CD8-positive, alpha-beta memory T cell (primary cell): ENCODE data around the gene MEI1. TPM values are rescaled to one million over a fixed set of nuclear protein-coding genes. Genes with fewer than 3 reads are reported as not detected.

ENCODE experiments used
- CTCF ChIA-PET: fragments of 350-600 bp; sonication (Branson Sonifier 250); formaldehyde crosslinking; loops from one replicate; lab custom pipeline; 2021; ENCODE audit warnings: antibody characterized with exemption; lab: Charles Lee
- POLR2A ChIA-PET: fragments of 350-600 bp; sonication (Branson Sonifier 250); formaldehyde crosslinking; loops from one replicate; lab custom pipeline; 2021; ENCODE audit warnings: antibody characterized with exemption; lab: Charles Lee
- DNase-seq, 5 donors: peaks; one replicate each; pipeline versions ENCODE4 v3.0.0 to v3.0.0-alpha.2; 2020 to 2022; ENCODE audit warnings: mixed read lengths in 1 of 5
- H3K27ac ChIP-seq: one replicate; pipeline ENCODE4 v1.7.0; 2013; ENCODE audit warnings: low read depth, mild to moderate bottlenecking, low read length, moderate library complexity
- H3K27me3 ChIP-seq: 2 replicates; pipeline ENCODE4 v1.7.0; 2013; ENCODE audit warnings: low read length, mild to moderate bottlenecking; ENCODE audit not compliant: insufficient read depth, poor library complexity, severe bottlenecking
- H3K36me3 ChIP-seq: 2 replicates; pipeline ENCODE4 v1.7.0; 2013; ENCODE audit warnings: mild to moderate bottlenecking, low read length, moderate library complexity; ENCODE audit not compliant: insufficient read depth
- H3K4me1 ChIP-seq: 2 replicates; pipeline ENCODE4 v1.7.0; 2013; ENCODE audit warnings: mild to moderate bottlenecking, low read length, moderate library complexity; ENCODE audit not compliant: insufficient read depth
- H3K4me3 ChIP-seq: 2 replicates; pipeline ENCODE4 v1.7.0; 2013; ENCODE audit warnings: mild to moderate bottlenecking, low read length
- H3K9me3 ChIP-seq: 2 replicates; pipeline ENCODE4 v1.7.0; 2013; ENCODE audit warnings: mild to moderate bottlenecking, low read length
- H3K27ac Mint-ChIP-seq, 8 donors: one replicate each; pipeline ENCODE4 v1.8.0; 2020 to 2021; ENCODE audit warnings: mixed read lengths in 8 of 8, mild to moderate bottlenecking in 6 of 8, inconsistent platforms in 3 of 8, moderate library complexity in 3 of 8
- H3K27me3 Mint-ChIP-seq, 2 donors: one replicate each; pipeline ENCODE4 v1.8.0; 2020 to 2021; ENCODE audit warnings: mixed read lengths in 2 of 2, mild to moderate bottlenecking in 1 of 2, moderate library complexity in 1 of 2
- H3K36me3 Mint-ChIP-seq, 3 donors: one replicate each; pipeline ENCODE4 v1.8.0; 2020 to 2021; ENCODE audit warnings: mixed read lengths in 3 of 3, inconsistent platforms in 1 of 3, mild to moderate bottlenecking in 1 of 3
- H3K4me1 Mint-ChIP-seq, 3 donors: one replicate each; pipeline ENCODE4 v1.8.0; 2020 to 2021; ENCODE audit warnings: mixed read lengths in 3 of 3, inconsistent platforms in 1 of 3, mild to moderate bottlenecking in 1 of 3
- H3K4me3 Mint-ChIP-seq, 7 donors: one replicate each; pipeline ENCODE4 v1.8.0; 2020 to 2021; ENCODE audit warnings: mixed read lengths in 7 of 7, mild to moderate bottlenecking in 6 of 7, moderate library complexity in 4 of 7, inconsistent platforms in 2 of 7
- H3K9me3 Mint-ChIP-seq, 5 donors: one replicate each; pipeline ENCODE4 v1.8.0; 2020 to 2022; ENCODE audit warnings: mixed read lengths in 5 of 5, mild to moderate bottlenecking in 3 of 5, moderate library complexity in 2 of 5, inconsistent platforms in 1 of 5
- polyA plus RNA-seq: library from polyadenylated mRNA; unstranded; fragments of 300-500 nt; fragmentation: Illumina TruSeq; gene quantifications from one replicate; pipeline ENCODE4 v1.2.3, GENCODE V29; 2021
- total RNA-seq, 2 experiments: library from RNA; stranded (reverse); gene quantifications; one replicate each; pipeline ENCODE4 v1.2.3, GENCODE V29; 2021

MEI1 gene
- total and polyA plus RNA-seq, 3 experiments from 2014 or later = 33.9 to 150 (median 36.3) TPM

DNA sequence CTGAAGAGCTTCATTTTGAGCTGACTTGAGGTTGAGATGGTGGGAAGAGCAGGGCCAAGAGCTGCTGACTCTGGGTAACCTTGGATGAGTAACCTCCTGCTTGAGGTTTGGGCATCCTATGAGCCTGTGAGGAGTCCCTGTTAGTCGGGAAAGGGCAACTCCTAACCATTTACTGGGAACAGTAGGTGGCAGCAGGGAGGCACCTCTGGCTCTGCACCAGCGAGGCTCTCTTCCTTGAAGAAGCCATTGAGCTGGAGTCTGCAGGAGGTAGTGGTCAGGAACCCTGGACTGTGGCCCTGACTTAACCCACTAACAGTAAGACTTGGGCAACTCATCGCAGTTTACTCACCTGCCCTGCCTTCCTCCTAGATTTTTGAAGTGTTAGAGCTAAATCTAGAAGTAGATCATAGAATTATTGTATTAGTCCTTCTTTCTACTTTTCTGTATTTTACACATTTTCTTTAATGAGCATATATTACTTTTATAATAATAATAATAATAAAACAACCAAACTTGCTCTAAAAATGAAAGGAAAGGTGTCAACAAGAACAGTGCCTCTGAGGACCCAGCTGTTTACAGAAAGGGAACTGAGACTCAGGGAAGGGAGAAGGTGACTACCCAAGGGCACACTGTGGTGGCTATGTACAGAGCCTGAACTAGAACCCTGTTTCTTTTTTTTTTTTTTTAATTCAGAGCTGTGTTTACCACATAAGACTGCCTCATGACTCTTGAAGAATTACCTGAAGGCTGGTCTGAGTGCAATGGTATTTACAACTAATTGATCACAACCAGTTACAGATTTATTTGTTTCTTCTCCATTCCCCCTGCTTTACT lies 47.5 kb downstream of the MEI1 start:
- no peak overlapping the region for H3K4me3 ChIP-seq
- no peaks in the 10 kb centered on the region for H3K4me1 ChIP-seq
- H3K27ac ChIP-seq = no peak overlapping the region
- CTCF ChIA-PET = interaction anchor here (0.5 to 2.8 kb wide), 36 partner anchors 11 to 303 kb away, joined by 3 to 32 read pairs (median 4); partner anchors contain the start of genes CCDC134, CENPM and SREBF2
- DNase-seq = peak; percentile 26 to 70 (median 40)
- POLR2A ChIA-PET = interaction anchor here (0.6 to 1.2 kb wide), 3 partner anchors 34 to 194 kb away, joined by 3 to 12 read pairs (median 6); partner anchors contain the start of gene CCDC134
- H3K9me3 ChIP-seq = no peaks in the 10 kb centered on the region
- no peaks in the 10 kb centered on the region for H3K36me3 Mint-ChIP-seq
- peaks cover 0 to 4% (median 3%) of the 10 kb centered on the region in 3 donors for H3K4me1 Mint-ChIP-seq
- H3K36me3 ChIP-seq = no peaks in the 10 kb centered on the region
- H3K27me3 ChIP-seq = no peaks in the 10 kb centered on the region
- H3K27ac Mint-ChIP-seq = peak overlapping the region in 3 of 8 donors; percentile 26 to 38 (median 38)
- no peak overlapping the region for H3K4me3 Mint-ChIP-seq
- H3K9me3 Mint-ChIP-seq = no peaks in the 10 kb centered on the region
- peaks cover 3 to 28% of the 10 kb centered on the region in 2 donors for H3K27me3 Mint-ChIP-seq

DNA sequence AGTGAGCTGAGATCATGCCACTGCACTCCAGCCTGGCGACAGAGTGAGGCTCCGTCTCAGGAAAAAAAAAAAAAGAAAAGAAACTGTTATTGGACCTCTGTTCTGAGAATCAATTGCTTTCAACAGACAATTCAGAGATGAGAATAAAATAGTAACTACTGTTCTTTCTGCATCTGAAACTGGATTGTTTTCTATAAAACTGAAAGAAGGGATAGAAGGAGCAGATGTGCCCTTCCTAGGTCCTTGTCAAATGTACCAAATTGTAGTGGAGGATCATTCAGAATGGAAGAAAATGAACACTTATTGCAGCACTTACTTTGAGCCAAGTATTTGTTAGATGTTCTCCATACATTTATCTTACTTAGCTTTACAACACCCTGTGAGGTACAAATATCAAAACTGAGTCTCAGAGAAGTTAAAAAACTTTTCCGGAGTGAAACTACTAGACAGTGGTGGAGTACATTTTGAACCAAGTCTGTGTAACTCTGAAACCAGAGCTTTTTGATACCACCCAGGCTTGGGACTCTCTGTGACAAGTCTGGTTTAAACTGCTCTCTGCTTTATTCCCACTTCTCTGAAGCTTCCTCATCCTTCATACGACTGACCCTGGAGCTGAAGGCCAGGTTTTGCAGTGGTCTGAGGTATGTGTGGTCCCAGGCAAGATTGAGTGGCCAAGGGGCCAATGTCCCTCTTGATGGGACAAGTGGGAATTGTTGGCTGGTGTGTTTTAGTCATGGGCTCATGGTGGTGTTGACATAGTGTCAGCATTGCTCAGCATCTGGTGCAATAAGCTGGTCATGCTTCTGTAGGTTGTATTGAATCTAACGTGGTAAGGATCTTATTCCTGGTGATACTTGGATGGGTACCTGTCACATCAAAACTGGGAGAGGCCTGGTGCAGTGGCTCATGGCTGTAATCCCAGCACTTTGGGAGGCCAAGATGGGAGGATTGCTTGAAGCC lies 53.0 kb downstream of the MEI1 start:
- no peaks in the 10 kb centered on the region for H3K9me3 ChIP-seq
- no peak overlapping the region for H3K27ac ChIP-seq
- Mint-ChIP-seq H3K27ac (no peak overlapping the region), H3K4me3 (no peak overlapping the region), H3K36me3 (no peaks in the 10 kb centered on the region), H3K27me3 (peaks cover 3 to 16% of the 10 kb centered on the region in 2 donors), H3K9me3 (no peaks in the 10 kb centered on the region), H3K4me1 (no peaks in the 10 kb centered on the region)
- no peak overlapping the region for H3K4me3 ChIP-seq
- ChIA-PET POLR2A (interaction anchor here (0.6 to 0.7 kb wide), 2 partner anchors 10 to 795 kb away, joined by 3 read pairs; no protein-coding TSS in a partner anchor), CTCF (interaction anchor here (0.7 to 2.5 kb wide), 3 partner anchors 48 to 189 kb away, joined by 3 to 7 read pairs (median 3); partner anchors contain the start of gene CCDC134)
- no peak for DNase-seq
- no peaks in the 10 kb centered on the region for H3K27me3 ChIP-seq
- no peaks in the 10 kb centered on the region for H3K4me1 ChIP-seq
- H3K36me3 ChIP-seq = no peaks in the 10 kb centered on the region

- CTCF ChIA-PET = no interaction called here
- POLR2A ChIA-PET = no interaction called here
- H3K9me3 Mint-ChIP-seq = no peaks in the 10 kb centered on the region
- no peak overlapping the region for H3K4me3 Mint-ChIP-seq
- no peaks in the 10 kb centered on the region for H3K4me1 Mint-ChIP-seq
- no peaks in the 10 kb centered on the region for H3K36me3 ChIP-seq
- DNase-seq = no peak
- H3K27ac ChIP-seq = no peak overlapping the region
- no peaks in the 10 kb centered on the region for H3K4me1 ChIP-seq
- H3K36me3 Mint-ChIP-seq = no peaks in the 10 kb centered on the region
- peak overlapping the region in 1 of 8 donors; percentile 43 for H3K27ac Mint-ChIP-seq
- H3K4me3 ChIP-seq = no peak overlapping the region
- H3K9me3 ChIP-seq = no peaks in the 10 kb centered on the region
- H3K27me3 Mint-ChIP-seq = peaks cover 2 to 16% of the 10 kb centered on the region in 2 donors
- no peaks in the 10 kb centered on the region for H3K27me3 ChIP-seq
These were observed 54.7 kb downstream of the MEI1 start for GRCh38 chr22:41753984-41754383.

DNA sequence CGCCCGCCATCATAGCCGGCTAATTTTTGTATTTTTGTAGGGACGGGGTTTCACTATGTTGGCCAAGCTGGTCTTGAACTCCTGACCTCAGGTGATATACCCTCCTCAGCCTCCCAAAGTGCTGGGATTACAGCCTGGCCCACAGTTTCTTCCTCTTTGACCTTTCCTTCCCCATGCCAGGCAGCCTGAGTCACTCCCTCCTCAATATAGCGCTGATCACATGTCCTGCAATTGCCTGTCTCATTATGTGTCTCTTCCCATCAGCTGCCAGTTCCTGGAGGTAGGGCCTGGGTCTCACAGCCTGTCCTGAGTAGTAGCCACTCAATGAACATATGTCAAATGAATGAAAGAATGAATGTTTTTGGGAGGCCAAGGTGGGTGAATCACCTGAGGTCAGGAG lies 58.2 kb downstream of the MEI1 start:
- Mint-ChIP-seq H3K36me3 (no peaks in the 10 kb centered on the region), H3K4me1 (no peaks in the 10 kb centered on the region), H3K9me3 (no peaks in the 10 kb centered on the region), H3K4me3 (no peak overlapping the region), H3K27me3 (no peaks in the 10 kb centered on the region), H3K27ac (no peak overlapping the region)
- DNase-seq = no peak
- H3K4me3 ChIP-seq = no peak overlapping the region
- no peaks in the 10 kb centered on the region for H3K36me3 ChIP-seq
- no peaks in the 10 kb centered on the region for H3K27me3 ChIP-seq
- no peaks in the 10 kb centered on the region for H3K9me3 ChIP-seq
- POLR2A ChIA-PET = no interaction called here
- no peak overlapping the region for H3K27ac ChIP-seq
- CTCF ChIA-PET = no interaction called here
- H3K4me1 ChIP-seq = no peaks in the 10 kb centered on the region

GRCh38 chr22:41758231-41758630 lies 58.9 kb downstream of the MEI1 start:
- Mint-ChIP-seq H3K36me3 (no peaks in the 10 kb centered on the region), H3K27ac (no peak overlapping the region), H3K27me3 (no peaks in the 10 kb centered on the region), H3K4me1 (no peaks in the 10 kb centered on the region), H3K4me3 (no peak overlapping the region), H3K9me3 (no peaks in the 10 kb centered on the region)
- POLR2A ChIA-PET = no interaction called here
- H3K9me3 ChIP-seq = no peaks in the 10 kb centered on the region
- H3K27me3 ChIP-seq = no peaks in the 10 kb centered on the region
- no peak for DNase-seq
- no peaks in the 10 kb centered on the region for H3K4me1 ChIP-seq
- H3K36me3 ChIP-seq = no peaks in the 10 kb centered on the region
- no peak overlapping the region for H3K4me3 ChIP-seq
- CTCF ChIA-PET = interaction anchor here (2.3 kb wide), 1 partner anchor 12 kb away, joined by 5 read pairs; no protein-coding TSS in a partner anchor
- H3K27ac ChIP-seq = no peak overlapping the region

DNA sequence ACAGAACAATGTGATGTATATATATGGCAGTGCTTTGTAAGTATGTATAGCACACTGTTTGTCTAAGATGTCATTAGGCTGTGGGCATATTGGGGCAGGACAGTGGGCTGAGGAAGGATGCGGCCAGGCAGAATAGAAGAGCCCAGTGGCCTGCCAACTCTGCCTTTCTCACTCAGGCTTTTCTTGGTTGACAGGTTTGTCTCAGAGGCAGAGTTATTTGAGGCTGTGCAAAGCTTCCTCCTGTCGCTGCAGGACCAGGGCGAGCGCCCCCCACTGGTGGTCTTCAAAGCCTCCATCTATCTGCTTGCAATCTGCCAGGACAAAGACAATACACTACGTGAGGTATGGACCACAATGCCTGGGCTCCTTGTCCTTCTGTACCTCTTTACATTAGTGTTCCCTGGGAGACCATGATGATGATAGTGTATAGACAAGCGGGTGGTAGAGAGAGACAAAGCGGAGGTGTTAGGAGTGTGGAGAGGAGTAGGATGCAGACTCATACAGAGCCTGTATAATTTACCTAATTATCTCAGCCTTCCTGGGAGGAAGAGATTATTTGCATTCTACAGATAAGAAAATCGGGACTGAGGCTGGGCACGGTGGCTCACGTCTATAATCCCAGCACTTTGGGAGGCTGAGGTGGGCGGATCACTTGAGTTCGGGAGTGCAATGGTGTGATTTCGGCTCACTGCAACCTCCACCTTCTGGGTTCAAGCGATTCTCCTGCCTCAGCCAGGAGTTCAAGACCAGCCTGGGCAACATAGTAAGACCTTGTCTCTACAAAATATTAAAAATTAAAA lies 63.9 kb downstream of the MEI1 start:
- H3K4me1 ChIP-seq = no peaks in the 10 kb centered on the region
- Mint-ChIP-seq H3K9me3 (no peaks in the 10 kb centered on the region), H3K4me3 (no peak overlapping the region), H3K27me3 (no peaks in the 10 kb centered on the region), H3K36me3 (no peaks in the 10 kb centered on the region), H3K27ac (peak overlapping the region in 1 of 8 donors; percentile 30), H3K4me1 (no peaks in the 10 kb centered on the region)
- DNase-seq = peak in 3 of 5 donors; percentile 7 to 18 (median 17)
- no peak overlapping the region for H3K27ac ChIP-seq
- ChIA-PET POLR2A (interaction anchor here (0.6 kb wide), 1 partner anchor 18 kb away, joined by 3 read pairs; no protein-coding TSS in a partner anchor), CTCF (no interaction called here)
- no peaks in the 10 kb centered on the region for H3K36me3 ChIP-seq
- H3K27me3 ChIP-seq = no peaks in the 10 kb centered on the region
- no peaks in the 10 kb centered on the region for H3K9me3 ChIP-seq
- no peak overlapping the region for H3K4me3 ChIP-seq

DNA sequence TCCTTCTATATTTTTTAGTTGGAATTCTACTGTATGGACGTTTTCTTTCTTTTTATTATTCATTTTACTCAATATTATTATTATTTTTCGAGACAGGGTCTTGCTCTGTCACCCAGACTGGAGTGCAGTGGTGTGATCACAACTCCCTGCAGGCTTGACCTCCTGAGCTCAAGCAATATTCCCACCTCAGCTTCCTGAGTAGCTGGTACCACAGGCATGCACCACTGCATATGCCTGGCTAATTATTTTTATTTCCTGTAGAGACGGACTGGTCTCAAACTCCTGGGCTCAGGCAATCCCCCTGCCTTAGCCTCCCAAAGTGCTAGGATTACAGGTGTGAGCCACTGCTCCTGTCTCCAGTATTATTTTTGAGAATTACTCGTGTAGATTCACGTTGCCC lies 67.2 kb downstream of the MEI1 start:
- Mint-ChIP-seq H3K4me1 (no peaks in the 10 kb centered on the region), H3K4me3 (no peak overlapping the region), H3K27ac (no peak overlapping the region), H3K36me3 (no peaks in the 10 kb centered on the region), H3K9me3 (no peaks in the 10 kb centered on the region), H3K27me3 (peaks cover 1 to 3% of the 10 kb centered on the region in 2 donors)
- no peaks in the 10 kb centered on the region for H3K36me3 ChIP-seq
- no peaks in the 10 kb centered on the region for H3K27me3 ChIP-seq
- H3K4me1 ChIP-seq = no peaks in the 10 kb centered on the region
- ChIA-PET POLR2A (no interaction called here), CTCF (interaction anchor here (2.1 kb wide), 1 partner anchor 19 kb away, joined by 9 read pairs; no protein-coding TSS in a partner anchor)
- no peak overlapping the region for H3K27ac ChIP-seq
- H3K4me3 ChIP-seq = no peak overlapping the region
- H3K9me3 ChIP-seq = no peaks in the 10 kb centered on the region
- DNase-seq = no peak
